GM18867 (cell line): Measurements from ENCODE around the gene SCAI.
"Not testable (repeated sequence)": the region's sequence is repeated elsewhere in the genome, so short reads cannot be mapped to it uniquely, and the experiment has no call there.

Source experiments
- ATAC-seq: cut with Tn5 transposase; IDR thresholded peaks from one replicate; pipeline ENCODE4 v1.9.1; 2021; ENCODE audit warnings: mild to moderate bottlenecking, moderate library complexity; ENCODE audit not compliant: unreplicated experiment

The SCAI gene

GRCh38 chr9:125043148-125043547 lies 100.2 kb downstream of the SCAI start:
- no peak for ATAC-seq

GRCh38 chr9:125038166-125038565 lies 105.2 kb downstream of the SCAI start:
- ATAC-seq: no peak

DNA sequence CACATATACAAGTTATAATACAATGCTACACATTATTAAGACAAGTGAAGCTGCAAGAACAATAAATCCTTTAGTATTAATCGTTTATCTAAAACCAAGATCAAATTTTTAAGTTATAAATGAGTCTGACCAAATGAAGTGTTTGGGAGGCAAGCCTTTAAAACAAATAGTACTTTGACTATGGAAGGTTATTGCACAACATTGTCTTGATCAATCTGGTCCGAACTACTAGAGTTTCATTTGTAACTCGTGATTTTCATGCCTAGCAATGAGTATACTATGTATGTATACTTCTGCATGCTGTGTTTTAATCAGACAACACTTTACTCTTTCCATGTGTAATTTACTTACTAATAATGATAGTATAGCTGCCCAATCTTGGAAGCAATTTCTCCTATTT lies 115.3 kb downstream of the SCAI start:
- ATAC-seq: no peak

DNA sequence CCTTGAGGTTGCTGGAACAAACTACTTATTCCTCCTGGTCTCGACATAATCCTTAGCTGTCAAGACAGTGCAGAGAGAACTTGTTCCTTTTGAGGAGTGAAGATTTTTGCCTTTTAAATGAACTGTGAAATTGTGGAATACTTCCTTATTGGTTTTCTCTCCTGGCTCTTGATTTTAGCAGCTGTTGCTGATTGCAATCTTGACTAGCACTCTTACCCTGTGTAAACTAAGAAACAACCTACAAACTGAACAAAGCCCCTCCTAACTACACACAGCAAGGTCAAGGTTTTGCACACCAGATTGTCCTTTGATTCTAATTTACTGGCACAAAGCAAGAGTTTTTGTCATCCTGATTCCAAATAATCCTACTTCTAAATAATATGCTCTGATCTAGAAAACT lies 118.4 kb downstream of the SCAI start:
- ATAC-seq: no peak

- ATAC-seq: no peak
Observed at GRCh38 chr9:125021069-125021468, 122.3 kb downstream of the SCAI start.

DNA sequence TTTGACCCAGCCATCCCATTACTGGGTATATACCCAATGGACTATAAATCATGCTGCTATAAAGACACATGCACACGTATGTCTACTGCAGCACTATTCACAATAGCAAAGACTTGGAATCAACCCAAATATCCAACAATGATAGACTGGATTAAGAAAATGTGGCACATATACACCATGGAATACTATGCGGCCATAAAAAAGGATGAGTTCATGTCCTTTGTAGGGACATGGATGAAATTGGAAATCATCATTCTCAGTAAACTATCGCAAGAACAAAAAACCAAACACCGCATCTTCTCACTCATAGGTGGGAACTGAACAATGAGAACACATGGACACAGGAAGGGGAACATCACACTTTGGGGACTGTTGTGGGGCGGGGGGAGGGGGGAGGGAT lies 127.7 kb downstream of the SCAI start:
- ATAC-seq: not testable (repeated sequence)

- not testable (repeated sequence) for ATAC-seq
Observed at GRCh38 chr9:125012013-125012412, 131.3 kb downstream of the SCAI start.

DNA sequence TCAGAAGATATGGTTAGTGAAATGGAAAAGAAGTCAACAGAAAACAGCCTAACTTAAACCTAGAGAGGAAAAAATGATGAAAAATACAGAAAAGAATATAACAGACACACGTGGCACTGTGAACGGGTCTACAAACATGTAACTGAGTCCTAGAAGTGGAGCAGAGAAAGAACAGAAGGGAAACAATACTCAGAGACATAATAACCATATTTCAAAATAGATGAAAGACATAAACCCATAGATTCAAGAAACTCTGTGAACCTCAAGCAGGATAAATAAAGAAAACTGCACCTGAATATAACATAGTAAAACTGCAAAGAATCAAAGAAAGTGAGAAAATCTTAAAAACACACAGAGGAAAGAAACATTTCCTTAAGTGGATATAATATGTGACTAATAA lies 134.7 kb downstream of the SCAI start:
- no peak for ATAC-seq

DNA sequence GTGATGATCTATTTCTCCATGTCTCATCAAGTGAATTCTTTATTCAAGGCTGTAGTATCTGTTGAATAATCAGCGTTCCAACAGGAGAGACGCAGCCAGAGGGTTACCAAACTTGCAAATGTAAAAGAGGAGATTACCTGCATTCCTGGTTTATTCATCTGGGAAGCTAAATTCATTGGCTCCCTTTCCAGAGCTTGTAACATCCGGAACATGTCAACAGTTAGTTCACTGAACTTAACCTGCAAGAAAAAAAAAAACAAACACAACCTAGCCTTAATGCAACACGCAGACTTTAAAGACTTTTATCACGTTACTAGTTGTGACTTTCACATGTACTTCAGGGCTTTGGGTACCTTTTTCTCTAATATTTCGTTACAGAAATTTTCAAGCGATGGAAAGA lies 140.0 kb downstream of the SCAI start:
- ATAC-seq: no peak

GRCh38 chr9:124983698-124984097 lies 159.6 kb downstream of the SCAI start:
- no peak for ATAC-seq

DNA sequence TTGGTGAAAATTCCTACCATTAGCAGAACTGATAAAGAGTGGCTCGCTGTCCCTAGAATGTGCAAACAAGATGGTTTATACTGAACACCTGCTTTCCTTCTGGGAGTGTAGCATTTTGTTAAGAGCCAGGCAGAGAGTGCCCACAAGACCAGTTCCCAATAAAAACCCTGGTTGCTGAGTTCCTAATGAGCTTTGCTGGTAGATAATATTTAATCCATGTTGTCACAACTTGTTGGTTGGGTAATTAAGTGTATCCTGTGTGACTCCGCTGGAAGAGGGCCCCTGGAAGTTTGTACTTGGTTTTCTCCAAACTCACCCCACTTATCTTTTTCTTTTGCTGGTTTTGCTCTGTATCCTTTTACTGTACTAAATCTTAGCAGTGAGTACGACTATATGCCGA lies 162.9 kb downstream of the SCAI start:
- ATAC-seq: no peak

DNA sequence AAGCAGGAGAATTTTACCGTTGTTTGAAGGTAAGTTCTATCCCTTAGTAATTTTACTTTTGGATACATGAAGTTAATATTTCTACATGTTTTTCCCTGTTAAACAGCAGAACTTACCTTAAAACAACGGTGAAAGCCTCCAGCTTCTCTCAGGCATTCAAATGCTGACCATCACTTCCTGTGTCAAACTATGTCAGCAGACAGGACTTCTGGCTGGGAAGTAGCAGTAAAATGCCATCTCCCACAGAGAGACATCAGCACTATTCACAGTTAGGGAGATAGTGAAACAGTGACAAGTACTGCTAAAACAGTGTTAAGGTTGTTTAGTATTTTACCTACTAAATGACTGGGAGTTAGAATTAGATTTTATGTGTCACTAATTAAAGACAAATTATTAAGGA lies 168.2 kb downstream of the SCAI start:
- no peak for ATAC-seq

DNA sequence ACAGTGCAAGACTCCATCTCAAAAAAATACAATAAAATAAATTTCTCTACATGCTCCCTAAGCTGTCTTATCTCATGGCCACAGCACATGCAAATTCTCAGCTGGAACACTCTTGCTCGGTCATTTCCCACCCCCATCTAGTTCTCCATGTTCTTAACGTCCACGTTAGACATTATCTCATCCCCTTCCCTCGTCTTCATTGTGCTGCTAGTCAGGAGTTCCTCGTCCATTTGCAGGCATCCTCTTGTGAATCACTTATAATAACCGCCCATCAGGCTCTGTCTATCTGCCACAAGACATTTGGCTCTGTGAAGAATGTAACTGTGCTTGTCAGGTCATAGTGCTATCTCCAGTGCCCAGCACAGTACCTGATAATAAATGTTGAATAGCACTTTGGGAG lies 169.5 kb downstream of the SCAI start:
- ATAC-seq: no peak

DNA sequence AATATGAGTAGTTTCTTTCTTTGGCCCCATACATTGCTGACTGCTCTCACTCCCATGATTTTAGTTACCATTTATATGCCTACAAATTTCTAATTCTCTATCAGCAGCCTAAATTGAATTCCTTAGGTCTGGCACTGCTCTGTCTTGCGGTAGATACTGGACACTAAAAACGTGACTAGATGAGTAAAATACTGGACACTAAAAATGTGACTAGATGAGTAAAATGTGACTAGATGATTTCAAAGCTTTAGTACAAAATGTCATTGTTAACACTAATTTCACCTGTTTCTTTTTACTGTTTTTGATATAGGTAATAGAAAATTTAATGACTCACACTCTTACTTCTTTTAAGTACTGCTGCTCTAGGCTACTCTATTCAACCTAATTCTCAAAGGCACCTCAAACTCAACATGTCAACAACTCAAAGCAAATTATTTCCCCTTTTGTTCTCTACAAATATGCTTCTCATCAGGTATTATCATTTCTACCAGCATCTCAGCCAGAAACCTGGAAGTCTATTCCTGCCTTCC lies 171.0 kb downstream of the SCAI start:
- ATAC-seq: no peak

- no peak for ATAC-seq
Observed at GRCh38 chr9:124969401-124969800, 173.9 kb downstream of the SCAI start.

DNA sequence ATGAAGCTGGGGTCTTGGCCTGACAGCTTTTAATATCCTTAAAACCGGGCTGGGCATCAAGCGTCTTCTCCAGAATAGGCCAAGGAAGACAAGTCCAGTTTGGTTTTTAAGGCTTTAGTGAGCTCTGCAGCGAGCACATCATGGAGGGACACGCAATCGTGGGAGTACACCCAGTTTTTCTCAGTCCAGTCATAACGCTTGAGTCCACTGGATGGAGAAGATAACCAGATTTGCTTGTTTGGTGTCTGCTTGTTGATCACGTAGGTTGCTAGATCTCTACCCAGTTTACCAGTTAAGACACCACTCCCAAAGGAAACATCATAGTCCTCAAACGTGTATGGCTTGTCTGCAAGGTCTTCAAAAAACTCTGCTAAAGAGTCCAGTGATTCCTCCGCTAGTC lies 175.1 kb downstream of the SCAI start:
- no peak for ATAC-seq

- ATAC-seq: not testable (repeated sequence)
Observed at GRCh38 chr9:124965775-124966568, 177.4 kb downstream of the SCAI start.

GRCh38 chr9:124964604-124965003 lies 178.7 kb downstream of the SCAI start:
- ATAC-seq: no peak

DNA sequence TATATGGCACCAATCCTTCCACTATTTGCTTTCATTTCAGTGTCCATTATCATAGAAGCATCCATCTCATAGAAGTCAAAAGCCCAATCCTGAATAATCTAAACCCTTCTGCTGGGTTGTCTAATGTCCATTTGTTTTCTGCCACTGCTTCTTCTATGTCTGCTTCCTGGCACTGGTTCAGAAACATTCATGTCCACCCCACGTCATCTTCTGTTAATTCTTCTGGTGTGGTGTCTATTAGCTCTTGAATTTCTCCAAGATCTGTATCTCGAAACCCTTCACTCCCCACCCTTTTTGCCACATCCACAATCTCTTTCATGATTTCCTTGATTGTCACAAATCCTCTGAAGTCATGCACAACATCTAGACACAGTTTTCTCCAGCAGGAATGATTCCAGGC lies 179.3 kb downstream of the SCAI start:
- ATAC-seq: no peak

- no peak for ATAC-seq
Observed at GRCh38 chr9:124960409-124960752, 182.9 kb downstream of the SCAI start.

DNA sequence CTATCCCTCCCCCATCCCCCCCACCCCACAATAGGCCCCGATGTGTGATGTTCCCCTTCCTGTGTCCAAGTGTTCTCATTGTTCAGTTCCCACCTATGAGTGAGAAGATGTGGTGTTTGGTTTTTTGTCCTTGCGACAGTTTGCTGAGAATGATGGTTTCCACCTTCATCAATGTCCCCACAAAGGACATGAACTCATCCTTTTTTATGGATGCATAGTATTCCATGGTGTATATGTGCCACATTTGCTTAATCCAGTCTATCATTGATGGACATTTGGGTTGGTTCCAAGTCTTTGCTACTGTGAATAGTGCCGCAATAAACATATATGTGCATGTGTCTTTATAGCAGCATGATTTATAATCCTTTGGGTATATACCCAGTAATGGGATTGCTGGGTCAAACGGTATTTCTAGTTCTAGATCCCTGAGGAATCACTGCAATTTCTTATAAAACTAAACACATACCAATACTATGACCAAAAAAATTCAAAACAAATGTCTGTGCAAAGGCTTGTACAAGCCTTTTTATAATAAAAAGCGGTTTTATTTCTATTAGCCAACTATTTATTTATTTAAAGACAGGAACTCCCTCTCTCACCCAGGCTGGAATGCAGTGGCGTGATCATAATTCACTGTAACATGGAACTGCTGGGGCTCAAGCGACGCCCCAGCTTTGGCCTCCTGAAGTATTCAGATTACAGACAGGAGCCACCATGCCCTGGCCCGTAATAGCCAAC lies 183.5 kb downstream of the SCAI start:
- ATAC-seq: not testable (repeated sequence)

- no peak for ATAC-seq
Observed at GRCh38 chr9:124954255-124954654, 189.1 kb downstream of the SCAI start.
